ENCODE measurements around the gene IGF2. TPM values are rescaled to one million over a fixed set of nuclear protein-coding genes. Genes with fewer than 3 reads are reported as not detected.

Gene IGF2
- total RNA-seq, 4 donors from 2014 or later: 1.9 to 15.5 (median 9.5) TPM

DNA sequence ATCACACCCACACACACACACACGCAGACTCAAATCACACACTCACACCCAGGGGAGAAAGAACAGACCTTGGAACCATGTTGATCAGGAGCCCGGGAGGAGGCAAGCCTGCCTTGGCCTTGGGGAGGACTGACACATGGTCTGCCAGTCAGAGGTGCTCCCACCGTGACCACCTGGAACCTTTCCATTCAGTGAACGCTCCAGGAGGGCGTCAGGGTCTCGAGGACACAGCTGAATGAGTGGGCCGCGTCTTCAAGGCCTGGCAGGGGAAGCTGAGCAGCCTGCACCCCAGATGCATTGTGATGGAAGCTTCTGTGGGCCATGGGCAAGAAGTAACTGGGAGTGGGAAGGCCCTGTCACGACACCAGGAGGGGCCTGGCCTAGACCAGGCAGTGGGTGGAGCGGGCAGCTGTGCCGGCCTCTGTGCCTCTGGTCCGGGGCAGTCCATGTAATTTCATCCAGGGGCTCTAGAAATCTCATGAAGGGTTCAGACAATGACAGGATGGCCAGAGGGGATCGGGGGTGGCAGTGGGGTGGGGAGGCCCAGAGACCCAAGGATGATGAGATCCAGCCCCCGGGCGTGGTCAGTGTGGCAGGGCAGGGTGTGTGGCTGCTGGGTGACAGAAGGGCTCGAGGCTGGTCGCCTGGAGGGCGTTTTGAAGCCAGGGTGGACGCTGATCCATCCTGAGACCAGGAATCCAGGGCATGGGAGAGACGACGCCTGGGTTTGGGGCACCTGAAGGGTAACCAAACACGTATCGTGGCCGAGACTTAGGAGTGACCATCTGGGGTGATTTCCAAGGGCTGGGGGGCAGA is 53.7 kb downstream of the IGF2 start:
- DNase-seq: peak in 2 of 3 donors; percentile 9 to 34
- Histone ChIP-seq H3K4me3 (no peak overlapping the region), H3K36me3 (no peaks in the 10 kb centered on the region), H3K4me1 (no peaks in the 10 kb centered on the region), H3K27me3 (no peaks in the 10 kb centered on the region), H3K27ac (no peak overlapping the region), H3K9me3 (no peaks in the 10 kb centered on the region)
- TF ChIP-seq, protein P1, sequence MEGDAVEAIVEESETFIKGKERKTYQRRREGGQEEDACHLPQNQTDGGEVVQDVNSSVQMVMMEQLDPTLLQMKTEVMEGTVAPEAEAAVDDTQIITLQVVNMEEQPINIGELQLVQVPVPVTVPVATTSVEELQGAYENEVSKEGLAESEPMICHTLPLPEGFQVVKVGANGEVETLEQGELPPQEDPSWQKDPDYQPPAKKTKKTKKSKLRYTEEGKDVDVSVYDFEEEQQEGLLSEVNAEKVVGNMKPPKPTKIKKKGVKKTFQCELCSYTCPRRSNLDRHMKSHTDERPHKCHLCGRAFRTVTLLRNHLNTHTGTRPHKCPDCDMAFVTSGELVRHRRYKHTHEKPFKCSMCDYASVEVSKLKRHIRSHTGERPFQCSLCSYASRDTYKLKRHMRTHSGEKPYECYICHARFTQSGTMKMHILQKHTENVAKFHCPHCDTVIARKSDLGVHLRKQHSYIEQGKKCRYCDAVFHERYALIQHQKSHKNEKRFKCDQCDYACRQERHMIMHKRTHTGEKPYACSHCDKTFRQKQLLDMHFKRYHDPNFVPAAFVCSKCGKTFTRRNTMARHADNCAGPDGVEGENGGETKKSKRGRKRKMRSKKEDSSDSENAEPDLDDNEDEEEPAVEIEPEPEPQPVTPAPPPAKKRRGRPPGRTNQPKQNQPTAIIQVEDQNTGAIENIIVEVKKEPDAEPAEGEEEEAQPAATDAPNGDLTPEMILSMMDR (IDR thresholded peaks at IDR 0.05): no peak
- TF ChIP-seq POLR2A (IDR thresholded peaks at IDR 0.05): no peak

GRCh38 chr11:2084721-2085120 is 54.5 kb downstream of the IGF2 start:
- Histone ChIP-seq H3K27me3 (no peaks in the 10 kb centered on the region), H3K4me1 (no peaks in the 10 kb centered on the region), H3K9me3 (no peaks in the 10 kb centered on the region), H3K27ac (no peak overlapping the region), H3K4me3 (no peak overlapping the region), H3K36me3 (no peaks in the 10 kb centered on the region)
- TF ChIP-seq, protein P1 (IDR thresholded peaks at IDR 0.05): no peak
- no peak for TF ChIP-seq POLR2A (IDR thresholded peaks at IDR 0.05)
- peak in 1 of 3 donors; percentile 0 for DNase-seq

Small RNAs within 50 kb of the gene (small RNA-seq; reads per million reads assigned to genes)
- gene MIR4686 (0 reads per million in 2 donors), gene MIR483 (0.29 to 0.51 reads per million in 2 donors)

Other genes starting within 250 kb of the IGF2 start
- gene PRR33, start 247.5 kb downstream of the IGF2 start, total RNA-seq: not detected
- 10 to 100 TPM in 1 of 4 donors, not detected in 3; 14.0 TPM for gene TNNT3, start 219.7 kb downstream of the IGF2 start, total RNA-seq
- gene MRPL23, start 192.1 kb downstream of the IGF2 start, total RNA-seq: 100 to 1,000 TPM in 1 of 4 donors, 10 to 100 TPM in 3; 93.3 to 116 (median 95.0) TPM
- gene H19, start 141.5 kb downstream of the IGF2 start, total RNA-seq: 10 to 100 TPM in 2 of 4 donors, 1 to 10 TPM in 2; 2.5 to 34.7 (median 11.8) TPM
- gene INS, start 21.8 kb upstream of the IGF2 start, total RNA-seq: not detected
- 1 to 10 TPM in 1 of 4 donors, not detected in 3; 1.7 TPM for gene TH, start 32.4 kb upstream of the IGF2 start, total RNA-seq
- gene ASCL2, start 131.2 kb upstream of the IGF2 start, total RNA-seq: 10 to 100 TPM in 1 of 4 donors, 1 to 10 TPM in 3; 7.5 to 11.9 (median 8.4) TPM
- gene C11orf21, start 162.5 kb upstream of the IGF2 start, total RNA-seq: 1 to 10 TPM in 3 of 4 donors, not detected in 1; 1.1 to 9.9 (median 1.3) TPM
- 1 to 10 TPM in 2 of 4 donors, not detected in 2; 1.6 to 1.7 TPM for gene TSPAN32, start 162.6 kb upstream of the IGF2 start, total RNA-seq
- gene CD81, start 237.9 kb upstream of the IGF2 start, total RNA-seq: 100 to 1,000 TPM in 2 of 4 donors, 10 to 100 TPM in 2; 49.2 to 124 (median 100) TPM

Data from Peyer's patch (tissue), 4 donors.